GM23338 (cell line): Measurements from ENCODE around the gene USP3.
"Not testable (repeated sequence)": the region's sequence is repeated elsewhere in the genome, so short reads cannot be mapped to it uniquely, and the experiment has no call there.

Experiments
- EZH2 ChIP-seq: fragments of 200-600 bp; sonication (generic); IDR thresholded peaks from one replicate; pipeline ENCODE4 v1.8.0; 2017; ENCODE audit warnings: antibody characterized with exemption, mild to moderate bottlenecking, low read depth; ENCODE audit not compliant: unreplicated experiment
- POLR2AphosphoS5 ChIP-seq: IDR thresholded peaks from 2 replicates; pipeline ENCODE4 v1.6.1; 2016; ENCODE audit warnings: antibody characterized with exemption, low read depth
- TF ChIP-seq, protein P1 (sequence below), 2 experiments: fragments of 200-600 bp in 1 of 2; sonication (generic) in 1 of 2; conservative IDR thresholded peaks; 2 replicates each; pipeline versions ENCODE4 v1.5.1 to v1.6.1; 2016 to 2017; ENCODE audit warnings: antibody characterized with exemption in 2 of 2, low read depth in 2 of 2, mild to moderate bottlenecking in 2 of 2, moderate library complexity in 1 of 2
- TF ChIP-seq, protein P2 (sequence below): IDR thresholded peaks from one replicate; pipeline ENCODE4 v1.6.1; 2018; ENCODE audit warnings: antibody characterized with exemption; ENCODE audit not compliant: unreplicated experiment

DNA sequence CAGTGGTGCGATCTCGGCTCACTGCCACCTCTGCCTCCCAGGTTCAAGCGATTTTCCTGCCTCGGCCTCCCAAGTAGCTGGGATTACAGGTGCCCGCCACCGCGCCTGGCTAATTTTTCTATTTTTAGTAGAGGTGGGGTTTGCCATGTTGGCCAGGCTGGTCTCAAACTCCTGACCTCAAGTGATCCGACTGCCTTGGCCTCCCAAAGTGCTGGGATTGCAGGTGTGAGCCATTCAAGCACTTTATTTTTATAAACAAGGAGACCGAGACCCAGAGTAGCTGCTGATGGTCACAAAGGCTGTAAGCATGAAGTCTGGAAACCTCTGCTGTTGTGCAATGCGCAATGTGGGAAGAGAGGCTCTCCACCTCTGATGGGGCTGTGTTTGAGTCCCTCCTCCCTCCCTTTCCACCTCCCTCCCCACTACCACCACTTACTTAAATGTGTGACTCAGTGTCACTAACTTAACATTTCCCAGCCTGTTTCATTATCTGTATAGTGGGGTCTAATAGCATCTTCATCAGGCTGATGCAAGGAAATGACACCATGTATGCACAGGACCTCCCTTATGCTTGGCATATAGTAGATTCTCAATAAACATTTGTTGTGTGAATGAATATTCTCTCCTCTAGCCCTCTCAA, 16.5 kb upstream of the USP3 start:
- TF ChIP-seq, protein P1, sequence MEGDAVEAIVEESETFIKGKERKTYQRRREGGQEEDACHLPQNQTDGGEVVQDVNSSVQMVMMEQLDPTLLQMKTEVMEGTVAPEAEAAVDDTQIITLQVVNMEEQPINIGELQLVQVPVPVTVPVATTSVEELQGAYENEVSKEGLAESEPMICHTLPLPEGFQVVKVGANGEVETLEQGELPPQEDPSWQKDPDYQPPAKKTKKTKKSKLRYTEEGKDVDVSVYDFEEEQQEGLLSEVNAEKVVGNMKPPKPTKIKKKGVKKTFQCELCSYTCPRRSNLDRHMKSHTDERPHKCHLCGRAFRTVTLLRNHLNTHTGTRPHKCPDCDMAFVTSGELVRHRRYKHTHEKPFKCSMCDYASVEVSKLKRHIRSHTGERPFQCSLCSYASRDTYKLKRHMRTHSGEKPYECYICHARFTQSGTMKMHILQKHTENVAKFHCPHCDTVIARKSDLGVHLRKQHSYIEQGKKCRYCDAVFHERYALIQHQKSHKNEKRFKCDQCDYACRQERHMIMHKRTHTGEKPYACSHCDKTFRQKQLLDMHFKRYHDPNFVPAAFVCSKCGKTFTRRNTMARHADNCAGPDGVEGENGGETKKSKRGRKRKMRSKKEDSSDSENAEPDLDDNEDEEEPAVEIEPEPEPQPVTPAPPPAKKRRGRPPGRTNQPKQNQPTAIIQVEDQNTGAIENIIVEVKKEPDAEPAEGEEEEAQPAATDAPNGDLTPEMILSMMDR (conservative IDR thresholded peaks at IDR 0.05; ENCODE audit: low read depth in 2 of 2): not testable (repeated sequence)
- TF ChIP-seq POLR2AphosphoS5, EZH2: not testable (repeated sequence)
- TF ChIP-seq, protein P2, sequence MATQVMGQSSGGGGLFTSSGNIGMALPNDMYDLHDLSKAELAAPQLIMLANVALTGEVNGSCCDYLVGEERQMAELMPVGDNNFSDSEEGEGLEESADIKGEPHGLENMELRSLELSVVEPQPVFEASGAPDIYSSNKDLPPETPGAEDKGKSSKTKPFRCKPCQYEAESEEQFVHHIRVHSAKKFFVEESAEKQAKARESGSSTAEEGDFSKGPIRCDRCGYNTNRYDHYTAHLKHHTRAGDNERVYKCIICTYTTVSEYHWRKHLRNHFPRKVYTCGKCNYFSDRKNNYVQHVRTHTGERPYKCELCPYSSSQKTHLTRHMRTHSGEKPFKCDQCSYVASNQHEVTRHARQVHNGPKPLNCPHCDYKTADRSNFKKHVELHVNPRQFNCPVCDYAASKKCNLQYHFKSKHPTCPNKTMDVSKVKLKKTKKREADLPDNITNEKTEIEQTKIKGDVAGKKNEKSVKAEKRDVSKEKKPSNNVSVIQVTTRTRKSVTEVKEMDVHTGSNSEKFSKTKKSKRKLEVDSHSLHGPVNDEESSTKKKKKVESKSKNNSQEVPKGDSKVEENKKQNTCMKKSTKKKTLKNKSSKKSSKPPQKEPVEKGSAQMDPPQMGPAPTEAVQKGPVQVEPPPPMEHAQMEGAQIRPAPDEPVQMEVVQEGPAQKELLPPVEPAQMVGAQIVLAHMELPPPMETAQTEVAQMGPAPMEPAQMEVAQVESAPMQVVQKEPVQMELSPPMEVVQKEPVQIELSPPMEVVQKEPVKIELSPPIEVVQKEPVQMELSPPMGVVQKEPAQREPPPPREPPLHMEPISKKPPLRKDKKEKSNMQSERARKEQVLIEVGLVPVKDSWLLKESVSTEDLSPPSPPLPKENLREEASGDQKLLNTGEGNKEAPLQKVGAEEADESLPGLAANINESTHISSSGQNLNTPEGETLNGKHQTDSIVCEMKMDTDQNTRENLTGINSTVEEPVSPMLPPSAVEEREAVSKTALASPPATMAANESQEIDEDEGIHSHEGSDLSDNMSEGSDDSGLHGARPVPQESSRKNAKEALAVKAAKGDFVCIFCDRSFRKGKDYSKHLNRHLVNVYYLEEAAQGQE: not testable (repeated sequence)
